GM19238 (cell line): Measurements from ENCODE around the gene LCN6.
"Not testable (repeated sequence)": the region's sequence is repeated elsewhere in the genome, so short reads cannot be mapped to it uniquely, and the experiment has no call there.

ENCODE experiments used
- DNase-seq: peaks from one replicate; pipeline ENCODE4 v3.0.0; 2011; ENCODE audit warnings: low spot score; ENCODE audit not compliant: insufficient read length

LCN6 gene

DNA sequence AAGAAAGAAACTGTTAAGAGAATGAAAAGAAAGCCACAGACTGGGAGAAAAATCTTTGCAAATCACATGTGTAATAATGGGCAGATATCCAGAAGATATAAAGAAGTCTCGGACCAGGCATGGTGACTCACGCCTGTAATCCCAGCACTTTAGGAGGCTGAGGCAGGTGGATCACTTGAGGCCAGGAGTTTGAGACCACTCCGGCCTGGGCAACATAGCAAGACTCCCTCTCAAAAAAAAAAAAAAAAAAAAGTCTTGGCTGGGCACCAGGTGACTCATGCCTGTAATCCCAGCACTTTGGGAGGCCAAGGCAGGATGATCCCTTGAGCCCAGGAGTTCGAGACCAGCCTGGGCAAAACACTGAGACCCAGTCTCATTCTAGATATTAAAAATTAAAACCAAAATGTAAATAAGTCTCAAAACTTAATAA, 37.1 kb downstream of the LCN6 start:
- not testable (repeated sequence) for DNase-seq

DNA sequence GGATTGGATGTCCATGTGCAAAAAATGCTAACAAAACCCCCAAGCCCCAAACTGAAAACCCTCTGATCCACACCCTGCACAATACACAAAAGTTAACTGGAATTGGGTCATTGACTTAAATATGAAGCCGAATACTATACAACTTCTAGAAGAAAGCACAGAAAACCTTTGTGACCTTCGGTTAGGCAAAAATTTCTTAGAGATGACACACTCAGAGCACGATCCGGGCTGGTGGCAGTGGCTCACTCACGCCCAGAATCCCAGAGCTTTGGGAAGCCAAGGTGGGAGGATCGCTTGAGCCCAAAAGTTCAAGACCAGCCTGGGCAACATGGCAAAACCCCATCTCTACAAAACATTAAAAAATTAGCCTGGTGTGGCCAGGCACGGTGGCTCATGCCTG, 37.8 kb downstream of the LCN6 start:
- no peak for DNase-seq

DNA sequence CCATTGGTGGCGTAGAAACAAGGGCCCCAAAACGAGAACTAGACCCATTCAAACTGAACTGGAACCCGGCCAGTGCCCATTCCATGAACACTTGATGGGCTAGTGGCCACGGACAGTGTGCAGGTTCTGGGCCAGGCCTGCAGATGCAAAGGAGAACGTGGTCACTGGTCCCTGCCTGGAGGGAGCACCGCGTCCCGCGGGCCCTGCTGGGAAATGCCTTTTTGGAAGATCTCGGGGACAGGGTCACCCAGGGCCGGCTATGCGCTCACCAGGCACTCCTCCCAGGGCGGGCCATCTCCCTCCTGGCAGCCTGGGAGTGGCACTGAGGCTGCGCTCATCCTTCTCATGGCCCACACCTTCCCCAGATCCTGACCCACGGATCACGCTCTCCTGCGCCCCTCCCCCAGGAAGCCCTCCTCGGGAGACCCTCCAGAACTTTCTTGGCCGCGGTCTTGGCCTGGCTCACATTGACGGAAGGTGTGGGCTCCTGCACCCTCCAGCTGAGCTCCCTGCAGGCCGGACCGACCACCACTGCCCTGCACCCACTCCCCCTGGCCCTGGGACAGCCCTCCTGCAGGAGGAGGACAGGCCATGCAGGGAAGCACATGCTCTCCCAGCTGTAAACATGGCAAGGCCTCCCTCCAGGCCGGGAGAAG, 38.7 kb downstream of the LCN6 start:
- no peak for DNase-seq

DNA sequence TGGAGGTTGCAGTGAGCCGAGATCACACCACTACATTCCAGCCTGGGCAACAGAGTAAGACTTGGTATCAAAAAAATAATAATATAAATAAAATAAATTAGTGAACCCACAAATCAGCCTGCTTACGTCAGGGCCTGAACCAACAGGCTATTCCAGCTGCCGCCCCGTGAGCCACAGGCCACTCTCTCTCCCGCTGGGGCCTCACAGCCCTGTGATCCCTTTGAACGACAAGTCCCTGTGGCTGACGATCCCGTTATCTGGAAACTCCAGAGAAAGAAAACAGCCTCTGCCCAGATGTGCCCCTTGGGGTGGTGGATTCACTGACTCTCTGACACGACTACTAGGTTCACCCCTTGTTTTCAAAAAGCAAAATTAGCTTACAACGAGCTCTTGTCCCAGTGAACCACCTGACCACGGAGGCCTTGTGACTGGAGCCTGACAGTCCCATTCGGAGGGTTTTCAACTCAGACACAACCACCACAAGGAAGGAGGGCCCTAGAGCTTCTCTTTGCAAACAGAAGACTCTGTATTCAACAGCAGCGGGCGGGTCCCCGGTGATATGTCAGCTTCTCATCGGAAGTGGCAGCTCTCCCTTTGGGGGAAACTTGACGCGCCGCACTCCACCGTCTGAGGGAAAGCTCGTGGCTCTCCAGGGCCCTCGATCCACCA, 40.3 kb downstream of the LCN6 start:
- no peak for DNase-seq

DNA sequence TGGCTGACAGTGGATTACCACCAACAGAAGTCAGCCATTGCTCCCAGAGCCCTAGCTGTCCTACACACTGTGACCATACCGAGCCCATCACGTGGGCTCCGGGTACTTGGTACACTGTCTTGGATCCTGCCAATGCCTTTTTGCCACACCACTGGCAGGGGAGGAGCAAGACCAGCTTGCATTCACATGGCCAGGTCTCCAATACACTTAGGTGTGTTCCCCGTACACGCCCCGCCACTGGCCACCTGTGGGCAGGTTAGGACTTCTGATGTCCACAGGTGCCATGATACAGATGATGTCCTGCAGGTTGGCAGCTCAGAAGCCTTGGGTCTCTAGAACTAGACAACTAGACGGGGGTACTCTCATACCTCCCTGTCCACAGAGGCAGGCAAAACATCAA, 41.3 kb downstream of the LCN6 start:
- no peak for DNase-seq

DNA sequence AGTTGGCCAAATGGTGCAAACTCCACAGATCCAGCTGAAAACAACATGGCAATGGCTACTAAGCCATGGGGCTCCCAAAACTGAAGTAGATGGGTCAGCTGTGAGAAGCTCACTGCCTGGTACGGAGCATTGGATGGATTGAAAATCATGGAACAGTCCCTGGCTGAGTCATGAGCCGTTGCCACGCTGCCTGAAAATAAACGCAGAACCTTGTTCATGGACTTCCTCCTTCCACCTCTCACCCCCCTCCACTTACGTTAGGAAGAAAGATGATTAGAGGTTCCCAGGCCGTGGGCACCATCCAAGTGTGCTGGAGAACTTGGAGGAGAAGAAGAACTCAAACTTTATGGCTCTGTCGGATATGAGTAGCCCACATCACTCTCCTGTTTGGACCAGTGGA, 42.8 kb downstream of the LCN6 start:
- DNase-seq, result no peak

DNA sequence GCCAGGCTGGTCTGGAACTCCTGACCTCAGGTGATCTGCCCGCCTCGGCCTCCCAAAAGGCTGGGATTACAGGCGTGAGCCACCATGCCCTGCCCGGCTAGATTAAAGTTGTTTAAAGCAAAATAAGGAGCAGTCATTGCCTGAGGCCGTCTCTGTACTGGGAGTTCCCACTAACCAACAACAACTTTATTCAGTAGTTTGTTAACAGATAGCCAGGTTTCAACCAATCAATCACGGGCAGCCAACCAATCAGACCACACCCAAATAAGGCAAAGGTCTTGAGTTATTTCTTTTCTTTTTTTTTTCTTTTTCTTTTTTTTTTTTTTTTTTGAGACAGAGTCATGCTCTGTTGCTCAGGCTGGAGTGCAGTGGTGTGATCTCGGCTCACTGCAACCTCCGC, 43.6 kb downstream of the LCN6 start:
- not testable (repeated sequence) for DNase-seq

DNA sequence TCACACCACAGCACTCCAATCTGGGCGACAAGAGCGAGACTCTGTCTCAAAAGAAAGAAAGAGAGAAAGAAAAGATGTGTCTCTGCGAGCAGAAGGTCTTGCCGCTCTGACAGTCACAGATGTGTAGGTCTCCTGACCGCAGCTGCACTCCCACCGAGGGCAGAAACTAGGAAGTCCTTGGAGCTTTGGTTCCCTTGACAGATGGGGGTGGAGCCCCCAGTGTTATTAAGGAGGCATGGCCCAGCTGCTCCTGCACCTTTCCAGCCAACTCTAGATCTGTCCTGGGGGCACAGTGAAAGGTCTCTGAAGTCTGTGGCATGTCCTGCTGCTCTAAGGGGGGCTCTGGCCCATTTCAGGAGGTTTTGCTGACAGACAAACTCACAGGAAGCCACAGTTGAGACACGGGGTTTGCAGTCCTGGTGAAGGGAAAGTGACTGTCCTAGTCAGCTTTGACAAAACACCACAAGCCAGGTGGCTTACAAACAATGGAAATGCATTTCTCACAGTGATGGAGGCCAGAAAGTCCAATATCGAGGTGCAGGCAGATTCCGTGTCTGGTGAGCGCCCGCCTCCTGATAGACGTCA, 45.0 kb downstream of the LCN6 start:
- DNase-seq, result no peak

DNA sequence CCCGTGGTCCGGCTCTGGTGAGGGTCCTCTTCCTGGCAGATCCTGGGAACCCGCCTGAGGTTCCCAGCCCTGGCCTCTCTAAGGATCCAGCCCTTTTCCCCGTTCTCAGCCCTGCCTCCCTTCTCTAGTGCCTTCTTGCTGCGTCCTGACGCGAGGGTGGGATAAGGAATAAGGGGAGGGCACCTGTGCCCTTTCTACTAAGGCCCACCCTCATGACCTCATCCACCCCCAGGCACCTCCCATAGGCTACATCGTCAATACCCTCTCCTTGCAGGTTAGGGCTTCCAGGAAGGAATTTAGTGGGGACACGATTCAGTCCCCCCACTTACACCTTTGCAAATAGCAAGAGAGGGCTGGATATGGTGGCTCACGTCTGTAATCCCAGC, 46.7 kb downstream of the LCN6 start:
- DNase-seq, result no peak

DNA sequence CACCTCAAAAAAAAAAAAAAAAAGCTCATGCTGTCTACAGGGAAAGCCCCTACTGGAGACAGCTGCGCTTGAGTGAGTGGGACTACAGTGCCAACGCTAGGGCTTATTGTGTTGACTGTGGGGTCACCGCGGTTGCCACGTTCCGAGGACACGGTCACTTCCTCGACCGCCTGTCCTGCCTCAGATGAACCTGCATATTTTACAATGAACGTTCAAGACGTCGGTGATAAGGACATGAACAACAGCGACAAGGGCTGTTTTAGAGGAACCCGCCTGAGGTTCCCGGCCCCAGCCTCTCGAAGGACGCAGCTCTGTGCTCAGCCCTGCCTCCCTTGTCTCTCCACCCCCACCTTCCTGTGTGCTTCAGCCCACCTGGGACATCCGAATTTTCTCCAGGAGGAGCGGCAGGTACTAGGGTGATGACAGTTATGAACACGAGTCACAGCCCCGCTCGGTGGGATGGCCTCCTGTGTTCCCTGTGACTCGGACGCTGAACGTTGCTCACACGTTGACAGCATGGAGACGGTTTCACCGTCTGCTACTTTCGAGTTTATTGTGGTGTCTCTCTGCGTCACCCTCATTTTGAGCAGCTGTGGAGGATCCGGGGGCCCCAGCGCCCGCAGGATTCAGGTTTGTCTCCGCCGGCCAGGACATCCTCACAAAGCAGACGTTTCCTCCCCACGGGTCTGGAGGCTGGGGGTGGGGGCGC, 47.2 kb downstream of the LCN6 start:
- peak; percentile 56 for DNase-seq

DNA sequence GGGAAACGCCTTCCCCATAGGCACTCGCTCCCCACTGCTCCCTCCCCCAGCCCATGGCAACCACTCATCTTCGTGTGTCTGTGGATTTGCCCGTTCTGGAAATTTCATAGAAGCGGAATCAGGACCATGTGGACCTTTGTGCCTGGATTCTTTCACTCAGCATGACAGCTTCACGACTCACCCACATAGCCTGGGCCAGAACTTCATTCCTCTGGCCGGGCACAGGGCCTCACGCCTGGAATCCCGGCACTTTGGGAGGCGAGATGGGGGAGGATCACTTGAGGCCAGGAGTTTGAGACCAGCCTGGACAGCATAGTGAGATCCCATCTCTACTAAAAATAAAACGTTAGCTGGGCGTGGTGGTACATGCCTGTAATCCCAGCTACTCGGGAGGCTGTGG, 48.0 kb downstream of the LCN6 start:
- no peak for DNase-seq

DNA sequence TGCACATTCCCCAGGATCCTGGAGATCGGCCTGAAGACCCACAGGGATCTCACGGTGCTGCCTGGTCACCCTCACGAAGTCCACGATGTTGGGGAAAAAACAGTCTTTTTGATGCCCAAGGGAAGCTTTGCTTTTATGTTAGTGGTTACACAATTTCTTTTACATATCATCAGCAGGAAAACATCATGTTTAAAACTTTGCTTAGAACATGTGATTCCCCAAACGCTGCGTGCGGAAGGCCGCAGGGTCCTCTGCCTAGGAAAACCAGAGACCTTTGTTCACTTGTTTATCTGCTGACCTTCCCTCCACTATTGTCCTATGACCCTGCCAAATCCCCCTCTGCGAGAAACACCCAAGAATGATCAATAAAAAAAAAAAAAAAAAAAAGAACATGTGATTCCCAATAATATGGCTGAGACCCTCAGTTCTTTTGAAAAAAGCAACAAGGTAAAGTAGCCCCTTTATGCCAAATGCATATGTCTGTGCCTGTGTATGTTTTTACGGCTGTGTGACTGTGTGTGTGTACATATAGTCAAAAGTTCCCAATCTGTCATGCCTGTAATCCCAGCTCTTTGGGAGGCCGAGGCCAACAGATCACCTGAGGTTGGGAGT, 49.6 kb downstream of the LCN6 start:
- DNase-seq, result no peak

DNA sequence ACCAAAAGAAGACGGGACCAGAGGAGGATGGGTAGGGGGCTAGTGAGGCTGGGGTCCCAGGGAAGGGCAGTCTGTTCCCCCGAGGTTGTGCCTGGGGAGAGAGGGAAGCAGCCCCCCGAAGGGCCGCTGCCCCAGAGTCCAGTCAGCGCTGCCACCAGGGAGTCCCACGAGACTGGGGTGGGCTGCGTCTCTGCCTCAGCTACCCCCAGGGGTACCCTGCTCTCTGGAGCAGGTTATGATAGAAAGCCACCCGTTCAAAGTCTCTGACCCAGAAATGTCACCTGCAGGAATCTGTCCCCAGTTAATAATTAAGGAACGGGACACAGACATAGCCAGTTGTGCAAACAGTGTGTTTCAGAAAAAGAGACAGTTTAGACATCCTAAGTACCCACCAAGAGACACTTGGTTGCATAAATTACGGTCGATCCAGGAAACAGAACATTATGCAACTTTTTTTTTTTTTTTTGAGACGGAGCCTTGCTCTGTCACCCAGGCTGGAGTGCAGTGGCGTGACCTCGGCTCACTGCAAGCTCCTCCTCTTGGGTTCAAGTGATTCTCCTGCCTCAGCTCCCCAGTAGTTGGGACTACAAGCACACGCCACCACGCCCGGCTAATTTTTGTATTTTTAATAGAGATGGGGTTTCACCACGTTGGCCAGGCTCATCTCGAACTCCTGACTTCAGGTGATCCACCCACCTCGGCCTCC, 50.4 kb downstream of the LCN6 start:
- DNase-seq, result no peak

DNA sequence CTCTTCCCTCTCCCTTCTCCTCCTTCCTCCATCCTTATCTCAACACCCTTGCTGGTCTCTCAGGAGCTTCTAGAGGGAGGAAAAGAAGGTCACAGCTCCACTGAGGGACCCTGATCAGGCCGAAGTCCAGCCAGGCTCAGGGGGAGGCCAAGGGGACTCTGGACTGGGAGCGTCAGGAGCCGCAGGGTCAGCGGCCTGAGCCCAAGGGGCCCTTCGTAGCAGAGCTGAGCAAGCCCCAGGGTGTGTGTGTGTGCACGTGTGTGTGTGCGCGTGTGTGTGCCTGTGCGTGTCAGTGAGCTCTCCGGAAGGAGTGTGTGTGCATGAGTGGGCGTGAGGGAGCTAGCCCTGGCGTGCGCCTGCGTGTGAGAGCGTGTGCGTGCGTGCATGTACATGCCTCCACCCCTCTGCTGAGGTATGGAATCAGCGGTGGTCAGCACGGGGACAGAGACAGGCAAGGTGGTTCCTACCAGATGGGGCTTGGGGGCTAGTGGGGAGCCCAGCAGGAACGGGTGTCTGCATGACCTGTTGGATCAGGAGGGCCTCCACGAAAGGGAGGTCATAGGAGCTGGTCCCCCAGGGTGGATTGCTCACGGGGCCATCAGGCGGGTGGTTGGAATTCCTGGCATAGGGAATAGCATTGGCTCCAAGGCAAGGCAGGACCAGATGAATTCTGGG, 51.0 kb downstream of the LCN6 start:
- DNase-seq, result no peak

DNA sequence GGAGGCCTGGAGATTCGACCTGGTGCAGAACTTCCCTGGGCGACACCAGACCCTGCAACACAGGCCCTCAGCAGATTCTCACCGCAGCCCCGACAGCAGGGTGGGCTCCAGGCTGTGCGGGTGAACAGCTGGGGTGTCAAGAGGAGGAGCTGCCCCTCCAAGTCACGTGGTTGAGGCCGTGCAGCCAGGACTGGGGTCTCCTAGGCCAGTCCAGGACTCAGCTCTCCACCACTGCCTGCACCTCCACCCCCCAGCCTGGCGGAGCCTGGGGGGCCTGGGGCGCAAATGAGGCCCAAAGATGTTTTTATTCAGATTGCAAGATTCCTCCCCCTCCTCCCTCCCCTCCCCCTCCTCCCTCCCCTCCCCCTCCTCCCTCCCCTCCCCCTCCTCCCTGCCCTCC, 51.8 kb downstream of the LCN6 start:
- DNase-seq, result no peak

DNA sequence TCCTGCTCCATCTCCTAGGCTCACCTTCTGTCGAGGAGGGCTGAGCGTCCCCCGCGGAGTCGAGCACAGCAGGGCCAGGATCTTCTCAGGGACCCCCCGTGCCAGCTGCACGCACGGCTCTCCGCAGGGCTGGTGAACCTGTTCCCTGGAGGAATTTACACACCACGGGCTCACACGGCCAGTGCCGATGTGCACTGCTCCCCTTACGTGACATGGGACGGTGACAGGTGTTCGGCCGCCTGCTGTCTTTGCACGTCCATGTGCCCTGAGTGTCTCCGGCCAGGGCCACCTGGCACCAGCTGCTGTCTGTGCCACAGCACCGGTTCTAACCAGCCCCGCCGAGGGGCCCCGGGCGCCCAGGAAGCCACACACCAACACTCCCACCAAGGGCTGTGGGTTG, 52.4 kb downstream of the LCN6 start:
- no peak for DNase-seq

DNA sequence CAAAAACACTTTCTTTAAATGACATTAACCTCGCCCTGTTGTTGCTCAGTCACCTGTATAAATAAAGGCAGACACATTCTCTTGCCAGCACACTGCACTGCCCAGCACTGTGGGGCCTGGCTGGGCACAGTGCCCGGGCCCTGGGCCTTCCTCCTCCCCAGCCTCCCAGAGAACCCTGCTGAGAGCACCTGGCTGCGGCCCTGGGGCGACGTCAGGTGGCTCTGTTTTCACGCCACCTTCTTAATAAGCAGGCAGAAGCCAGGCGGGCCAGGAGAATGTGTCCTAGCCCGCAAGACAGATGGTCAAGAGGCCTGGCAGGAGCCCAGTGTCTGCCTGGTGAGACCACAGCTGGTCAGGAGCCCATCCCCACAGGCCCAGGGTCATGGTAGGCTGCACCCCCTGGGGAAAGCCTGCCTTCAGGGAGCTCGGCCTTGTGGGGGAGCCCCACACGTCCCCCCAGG, 52.9 kb downstream of the LCN6 start:
- no peak for DNase-seq

DNA sequence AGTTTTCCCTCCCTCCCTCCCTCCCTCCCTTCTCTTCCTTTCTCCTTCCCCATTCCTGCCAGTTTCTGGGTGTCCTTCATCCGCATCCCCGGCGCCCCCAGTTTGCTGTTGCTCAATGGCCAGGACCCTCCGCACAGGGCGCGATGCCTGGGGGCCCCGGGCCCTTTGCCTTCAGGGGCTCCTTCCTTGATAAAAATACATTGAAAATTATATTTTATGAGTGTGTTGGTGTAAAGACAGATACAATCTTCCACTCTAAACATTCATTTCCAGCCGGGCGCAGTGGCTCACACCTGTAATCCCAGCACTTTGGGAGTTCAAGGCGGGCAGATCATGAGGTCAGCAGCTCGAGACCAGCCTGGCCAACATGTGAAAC, 53.5 kb downstream of the LCN6 start:
- DNase-seq, result no peak

DNA sequence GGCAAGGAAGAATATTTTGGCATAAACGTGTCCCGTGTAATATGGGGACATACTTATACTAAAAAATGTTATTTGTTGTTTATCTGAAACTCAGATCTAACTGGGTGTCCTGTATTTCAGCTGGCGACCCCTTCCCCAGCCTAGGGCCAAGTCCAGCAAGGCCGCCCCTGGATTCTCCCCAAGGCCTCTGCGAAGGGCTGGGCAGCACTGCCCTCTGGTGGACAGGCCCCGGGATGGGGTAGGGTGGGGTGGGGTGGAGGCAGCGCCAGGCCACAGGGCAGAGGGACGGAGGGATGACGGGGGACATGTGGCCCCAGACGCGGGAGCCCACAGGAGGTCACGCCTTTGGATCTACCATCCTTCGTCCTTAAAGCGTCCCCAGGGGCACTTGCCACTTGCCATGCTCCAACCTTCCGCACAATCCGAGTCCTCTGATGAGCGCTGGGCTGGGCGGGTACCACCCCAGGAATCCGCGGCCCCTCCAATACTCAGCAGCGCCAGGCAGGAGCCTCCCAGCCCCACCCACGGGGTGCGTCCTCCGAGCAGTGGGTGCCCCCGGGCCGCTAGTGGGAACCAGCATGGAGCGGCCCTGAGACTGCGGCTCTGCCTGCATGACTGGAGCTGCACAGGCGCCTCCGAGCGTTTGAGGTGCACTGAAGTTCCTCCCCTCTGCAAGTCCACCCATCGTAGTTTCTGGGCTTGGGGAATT, 54.0 kb downstream of the LCN6 start:
- no peak for DNase-seq
